GM12873 (cell line): ENCODE results near the gene CREB3L2.

Experiments used
- CTCF ChIP-seq: IDR thresholded peaks from 2 replicates; pipeline ENCODE4 v1.5.1; 2012; ENCODE audit warnings: low read depth, mild to moderate bottlenecking, moderate library complexity, low read length, control low read depth; ENCODE audit not compliant: insufficient read depth; ENCODE audit errors: missing control alignments

Gene CREB3L2

GRCh38 chr7:137875746-137876145 is 126.1 kb downstream of the CREB3L2 start:
- no peak for TF ChIP-seq CTCF

GRCh38 chr7:137873979-137874777 is 127.7 kb downstream of the CREB3L2 start:
- no peak for TF ChIP-seq CTCF

- TF ChIP-seq CTCF: no peak
Observed at GRCh38 chr7:137873524-137873923, 128.4 kb downstream of the CREB3L2 start.

GRCh38 chr7:137871170-137871915 is 130.5 kb downstream of the CREB3L2 start:
- TF ChIP-seq CTCF: no peak

- TF ChIP-seq CTCF: no peak
Observed at GRCh38 chr7:137870684-137871083, 131.2 kb downstream of the CREB3L2 start.

- TF ChIP-seq CTCF: no peak
Observed at GRCh38 chr7:137870078-137870477, 131.8 kb downstream of the CREB3L2 start.

GRCh38 chr7:137869260-137869659 is 132.6 kb downstream of the CREB3L2 start:
- TF ChIP-seq CTCF: no peak
